Loucy (cell line): ENCODE results near the gene SLC6A19.

Experiments used
- EZH2phosphoT487 ChIP-seq: fragments of 200-600 bp; IDR thresholded peaks from 2 replicates; pipeline ENCODE4 v1.6.1; 2018; ENCODE audit warnings: antibody characterized with exemption, mild to moderate bottlenecking, moderate library complexity, borderline replicate concordance
- TF ChIP-seq, protein P1 (sequence below): fragments of 200-600 bp; sonication (generic); conservative IDR thresholded peaks from 2 replicates; pipeline ENCODE4 v1.5.1; 2014; ENCODE audit warnings: mild to moderate bottlenecking, antibody characterized with exemption, low read length

DNA sequence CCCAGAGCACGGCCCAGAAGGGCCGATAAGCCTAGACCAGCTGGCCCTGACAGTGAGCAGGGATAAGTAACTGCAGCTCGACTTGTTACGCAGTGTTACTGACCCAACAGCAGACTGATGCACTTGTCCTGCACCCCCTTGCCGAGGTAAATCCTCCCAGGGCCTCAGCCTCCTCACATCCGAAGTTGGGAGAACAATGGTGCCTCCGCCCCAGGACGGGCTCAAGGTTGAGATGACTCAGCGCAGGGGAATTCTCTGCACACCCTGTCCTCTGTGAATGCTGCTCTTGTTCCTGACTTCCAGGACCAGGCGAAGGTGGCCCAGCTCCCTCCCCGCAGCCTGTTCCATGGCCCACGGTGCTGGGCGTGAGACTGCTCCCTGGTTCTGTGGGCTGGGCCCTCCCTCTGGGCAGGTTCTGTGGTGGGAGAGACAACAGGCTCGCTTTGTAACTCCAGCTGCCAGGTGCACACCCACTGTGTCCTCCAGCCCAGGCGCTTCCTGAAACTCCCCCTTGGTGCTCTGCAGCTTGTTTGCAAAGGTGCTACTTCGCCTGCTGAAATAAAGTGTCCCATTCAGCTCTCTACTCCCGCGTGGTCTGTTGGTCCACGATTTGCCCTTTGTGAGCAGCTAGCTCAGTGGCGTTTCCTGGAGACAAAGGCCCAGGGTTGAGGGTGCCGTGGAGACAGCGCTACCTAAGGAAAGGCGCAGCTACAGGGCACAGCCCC lies 40.1 kb upstream of the SLC6A19 start:
- TF ChIP-seq EZH2phosphoT487, result no peak
- TF ChIP-seq, protein P1, sequence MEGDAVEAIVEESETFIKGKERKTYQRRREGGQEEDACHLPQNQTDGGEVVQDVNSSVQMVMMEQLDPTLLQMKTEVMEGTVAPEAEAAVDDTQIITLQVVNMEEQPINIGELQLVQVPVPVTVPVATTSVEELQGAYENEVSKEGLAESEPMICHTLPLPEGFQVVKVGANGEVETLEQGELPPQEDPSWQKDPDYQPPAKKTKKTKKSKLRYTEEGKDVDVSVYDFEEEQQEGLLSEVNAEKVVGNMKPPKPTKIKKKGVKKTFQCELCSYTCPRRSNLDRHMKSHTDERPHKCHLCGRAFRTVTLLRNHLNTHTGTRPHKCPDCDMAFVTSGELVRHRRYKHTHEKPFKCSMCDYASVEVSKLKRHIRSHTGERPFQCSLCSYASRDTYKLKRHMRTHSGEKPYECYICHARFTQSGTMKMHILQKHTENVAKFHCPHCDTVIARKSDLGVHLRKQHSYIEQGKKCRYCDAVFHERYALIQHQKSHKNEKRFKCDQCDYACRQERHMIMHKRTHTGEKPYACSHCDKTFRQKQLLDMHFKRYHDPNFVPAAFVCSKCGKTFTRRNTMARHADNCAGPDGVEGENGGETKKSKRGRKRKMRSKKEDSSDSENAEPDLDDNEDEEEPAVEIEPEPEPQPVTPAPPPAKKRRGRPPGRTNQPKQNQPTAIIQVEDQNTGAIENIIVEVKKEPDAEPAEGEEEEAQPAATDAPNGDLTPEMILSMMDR, result no peak
